ENCODE data around the gene TPPP. TPM values are rescaled to one million over a fixed set of nuclear protein-coding genes. Genes with fewer than 3 reads are reported as not detected.
"Not testable (repeated sequence)": the region's sequence is repeated elsewhere in the genome, so short reads cannot be mapped to it uniquely, and the experiment has no call there.

Gene TPPP
- total and polyA plus RNA-seq, 2 donors (not counting 3 experiments of a cell fraction or from before 2014, with no cell fraction given), result 0.04 to 0.09 TPM

DNA sequence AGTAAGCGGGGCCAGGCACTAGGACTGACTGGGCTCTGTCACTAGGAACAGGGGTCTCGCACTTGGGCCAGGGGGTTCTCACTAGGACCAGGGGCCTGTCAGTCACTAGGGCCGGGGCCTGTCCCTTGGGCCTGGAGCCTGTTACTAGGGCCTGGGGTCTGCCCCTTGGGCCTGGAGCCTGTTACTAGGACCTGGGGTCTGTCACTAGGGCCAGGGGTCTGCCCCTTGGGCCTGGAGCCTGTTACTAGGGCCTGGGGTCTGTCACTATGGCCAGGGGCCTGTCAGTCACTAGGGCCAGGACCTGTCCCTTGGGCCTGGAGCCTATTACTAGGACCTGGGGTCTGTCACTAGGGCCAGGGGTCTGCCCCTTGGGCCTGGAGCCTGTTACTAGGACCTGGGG is 10.9 kb downstream of the TPPP start:
- BruUV-seq (replicated peaks), result not testable (repeated sequence)

DNA sequence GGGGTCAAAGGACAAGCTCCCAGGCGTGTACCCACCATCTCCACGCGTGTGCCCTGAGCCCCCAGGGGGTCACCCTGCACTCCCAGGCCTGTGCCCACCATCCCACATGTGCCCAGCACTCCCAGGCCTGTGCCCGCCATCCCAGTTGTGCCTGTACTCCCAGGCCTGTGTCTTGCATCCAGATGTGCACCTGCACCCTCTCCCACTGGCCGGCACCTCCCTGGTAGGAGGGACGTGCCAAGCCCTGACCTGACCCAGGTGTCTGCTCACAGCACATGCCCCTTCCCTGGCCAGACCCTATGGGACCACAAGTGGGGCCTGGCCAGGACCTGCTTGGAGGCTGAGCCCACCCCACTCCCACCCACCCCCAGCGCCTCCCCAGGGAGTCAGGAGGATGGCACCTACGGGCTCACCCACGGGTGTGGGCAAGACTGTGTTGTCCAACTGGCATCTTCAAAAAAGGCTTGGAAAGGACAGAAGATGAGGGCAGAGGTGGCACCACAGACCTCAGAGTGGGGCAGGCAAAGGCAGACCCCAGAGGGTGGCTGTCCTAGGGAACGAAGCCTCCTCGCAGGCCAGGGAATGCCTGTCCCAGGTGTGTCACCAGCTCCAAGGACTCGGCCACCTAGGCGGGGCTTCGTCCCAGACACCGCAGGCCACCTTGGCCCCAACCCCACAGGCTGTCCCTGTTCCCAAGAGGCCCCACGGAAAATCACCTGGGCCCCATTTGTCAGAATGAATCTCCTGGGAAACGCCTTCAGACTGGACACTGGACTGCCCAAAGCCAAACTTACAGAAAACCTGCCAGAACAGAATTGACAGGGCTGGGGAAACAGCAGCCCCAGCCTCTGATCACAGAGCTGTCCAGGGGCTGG is 11.6 kb downstream of the TPPP start:
- not testable (repeated sequence) for H3K27ac ChIP-seq (ENCODE audit: insufficient read depth, low read depth, low read length); FAIRE-seq

More for the DNA sequence above, 10.9 kb downstream of the TPPP start:
- H3K4me3 ChIP-seq (replicated peaks in 1 of 3; ENCODE audit: insufficient read depth in 1 of 3, low read depth in 1 of 3, low read length in 3 of 3); H3K4me2 ChIP-seq (ENCODE audit: insufficient read depth, low read length); H3K9ac ChIP-seq (replicated peaks; ENCODE audit: extremely low read depth, insufficient read depth, low read length); H3K79me2 ChIP-seq (ENCODE audit: control insufficient read depth, insufficient read depth, low read length); FAIRE-seq; H2AFZ ChIP-seq (ENCODE audit: low read depth, low read length); H3K9me1 ChIP-seq (replicated peaks; ENCODE audit: control insufficient read depth, extremely low read depth, insufficient read depth, low read length); intact Hi-C loops (cut with micrococcal nuclease); H3K9me3 ChIP-seq (replicated peaks; ENCODE audit: control insufficient read depth, insufficient read depth, low read length); H3K4me1 ChIP-seq (ENCODE audit: control insufficient read depth, extremely low read depth, insufficient read depth, low read length); dilution Hi-C loops (cut with MboI; ENCODE audit: extremely low pct_ligation_motif_present, low sequenced_read_pairs); DNase-seq (ENCODE audit: low read depth, low spot score); CTCF ChIA-PET; H4K20me1 ChIP-seq (replicated peaks; ENCODE audit: control insufficient read depth, extremely low read depth, insufficient read depth, low read length); H3K36me3 ChIP-seq (ENCODE audit: control insufficient read depth in 2 of 2, extremely low read depth in 1 of 2, insufficient read depth in 2 of 2, low read length in 2 of 2); H3K27ac ChIP-seq (ENCODE audit: insufficient read depth, low read depth, low read length); POLR2A ChIA-PET; H3K27me3 ChIP-seq (ENCODE audit: control insufficient read depth in 2 of 2, insufficient read depth in 2 of 2, low read length in 2 of 2): not testable (repeated sequence)

DNA sequence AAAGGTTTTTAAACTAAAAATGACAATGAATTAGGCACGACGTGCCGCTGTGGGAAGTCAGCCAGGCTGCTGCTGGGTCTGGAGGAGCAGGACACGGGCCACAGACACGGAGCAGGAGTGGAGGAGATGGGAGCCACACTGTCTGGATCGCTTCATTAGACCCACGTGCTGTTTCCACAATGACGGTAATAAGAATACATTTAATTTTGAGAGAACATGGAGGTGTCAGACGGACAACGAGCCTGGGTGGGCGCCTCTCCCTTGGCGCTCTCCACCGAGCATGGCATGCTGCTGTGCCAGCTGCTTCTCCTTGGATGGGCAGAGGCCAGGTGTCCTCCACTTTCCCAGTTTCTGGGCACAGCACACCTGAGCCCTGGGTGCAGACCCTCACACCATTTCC is 12.3 kb downstream of the TPPP start:
- H3K27me3 ChIP-seq (ENCODE audit: control insufficient read depth in 2 of 2, insufficient read depth in 2 of 2, low read length in 2 of 2); CTCF ChIA-PET; dilution Hi-C loops (cut with MboI; ENCODE audit: extremely low pct_ligation_motif_present, low sequenced_read_pairs); H3K9me3 ChIP-seq (replicated peaks; ENCODE audit: control insufficient read depth, insufficient read depth, low read length); H3K9ac ChIP-seq (replicated peaks; ENCODE audit: extremely low read depth, insufficient read depth, low read length); H3K27ac ChIP-seq (ENCODE audit: insufficient read depth, low read depth, low read length); H2AFZ ChIP-seq (ENCODE audit: low read depth, low read length); H3K4me1 ChIP-seq (ENCODE audit: control insufficient read depth, extremely low read depth, insufficient read depth, low read length); POLR2A ChIA-PET; H3K4me3 ChIP-seq (replicated peaks in 1 of 3; ENCODE audit: insufficient read depth in 1 of 3, low read depth in 1 of 3, low read length in 3 of 3); H3K36me3 ChIP-seq (ENCODE audit: control insufficient read depth in 2 of 2, extremely low read depth in 1 of 2, insufficient read depth in 2 of 2, low read length in 2 of 2); FAIRE-seq; intact Hi-C loops (cut with micrococcal nuclease); DNase-seq (ENCODE audit: low read depth, low spot score); H3K9me1 ChIP-seq (replicated peaks; ENCODE audit: control insufficient read depth, extremely low read depth, insufficient read depth, low read length); H3K79me2 ChIP-seq (ENCODE audit: control insufficient read depth, insufficient read depth, low read length); H4K20me1 ChIP-seq (replicated peaks; ENCODE audit: control insufficient read depth, extremely low read depth, insufficient read depth, low read length); BruUV-seq (replicated peaks); H3K4me2 ChIP-seq (ENCODE audit: insufficient read depth, low read length): not testable (repeated sequence)

More for the DNA sequence above, 11.6 kb downstream of the TPPP start:
- BruUV-seq (replicated peaks); H3K4me1 ChIP-seq (ENCODE audit: control insufficient read depth, extremely low read depth, insufficient read depth, low read length); POLR2A ChIA-PET; H3K9ac ChIP-seq (replicated peaks; ENCODE audit: extremely low read depth, insufficient read depth, low read length); H4K20me1 ChIP-seq (replicated peaks; ENCODE audit: control insufficient read depth, extremely low read depth, insufficient read depth, low read length); dilution Hi-C loops (cut with MboI; ENCODE audit: extremely low pct_ligation_motif_present, low sequenced_read_pairs); H3K9me1 ChIP-seq (replicated peaks; ENCODE audit: control insufficient read depth, extremely low read depth, insufficient read depth, low read length); H3K9me3 ChIP-seq (replicated peaks; ENCODE audit: control insufficient read depth, insufficient read depth, low read length); DNase-seq (ENCODE audit: low read depth, low spot score); H3K27me3 ChIP-seq (ENCODE audit: control insufficient read depth in 2 of 2, insufficient read depth in 2 of 2, low read length in 2 of 2); intact Hi-C loops (cut with micrococcal nuclease); H2AFZ ChIP-seq (ENCODE audit: low read depth, low read length); H3K4me3 ChIP-seq (replicated peaks in 1 of 3; ENCODE audit: insufficient read depth in 1 of 3, low read depth in 1 of 3, low read length in 3 of 3); H3K79me2 ChIP-seq (ENCODE audit: control insufficient read depth, insufficient read depth, low read length); H3K4me2 ChIP-seq (ENCODE audit: insufficient read depth, low read length); CTCF ChIA-PET; H3K36me3 ChIP-seq (ENCODE audit: control insufficient read depth in 2 of 2, extremely low read depth in 1 of 2, insufficient read depth in 2 of 2, low read length in 2 of 2): not testable (repeated sequence)

DNA sequence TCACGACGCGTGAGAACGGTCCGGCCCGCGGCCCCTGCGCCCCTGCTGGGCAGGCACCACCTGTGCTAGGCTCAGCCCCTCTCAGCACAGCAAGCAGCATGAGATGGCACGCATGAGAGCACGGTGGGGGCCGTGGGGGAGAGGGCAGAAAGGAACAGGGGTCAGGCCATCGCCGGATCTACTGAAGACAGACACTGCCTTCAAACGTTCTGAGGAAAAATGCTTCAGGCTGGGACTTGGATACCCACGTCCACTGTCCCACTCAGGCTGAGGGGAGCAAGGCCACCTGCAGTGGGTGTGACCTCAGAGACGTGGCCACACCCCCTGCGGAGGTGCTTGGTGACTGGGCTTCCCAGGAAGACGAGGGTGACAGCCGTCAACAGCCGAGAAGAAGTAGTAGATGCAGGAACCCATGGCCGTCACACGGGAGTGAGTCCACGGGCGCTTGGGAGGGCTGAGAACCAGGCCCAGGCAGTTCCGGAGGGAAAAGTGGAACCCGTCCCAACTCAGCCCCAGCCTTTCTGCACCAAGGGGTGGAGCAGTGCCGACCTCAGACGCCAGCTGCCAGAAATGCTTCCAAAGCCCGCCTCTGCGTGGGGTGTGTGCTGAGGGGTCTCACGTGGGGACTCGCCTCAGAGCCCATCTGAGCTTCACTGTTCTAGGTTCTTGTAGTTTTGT is 12.9 kb downstream of the TPPP start:
- H3K27me3 ChIP-seq (ENCODE audit: control insufficient read depth in 2 of 2, insufficient read depth in 2 of 2, low read length in 2 of 2); POLR2A ChIA-PET; H3K36me3 ChIP-seq (ENCODE audit: control insufficient read depth in 2 of 2, extremely low read depth in 1 of 2, insufficient read depth in 2 of 2, low read length in 2 of 2); H4K20me1 ChIP-seq (replicated peaks; ENCODE audit: control insufficient read depth, extremely low read depth, insufficient read depth, low read length); dilution Hi-C loops (cut with MboI; ENCODE audit: extremely low pct_ligation_motif_present, low sequenced_read_pairs); FAIRE-seq; H2AFZ ChIP-seq (ENCODE audit: low read depth, low read length); H3K27ac ChIP-seq (ENCODE audit: insufficient read depth, low read depth, low read length); H3K79me2 ChIP-seq (ENCODE audit: control insufficient read depth, insufficient read depth, low read length); BruUV-seq (replicated peaks); intact Hi-C loops (cut with micrococcal nuclease); H3K9ac ChIP-seq (replicated peaks; ENCODE audit: extremely low read depth, insufficient read depth, low read length); H3K9me3 ChIP-seq (replicated peaks; ENCODE audit: control insufficient read depth, insufficient read depth, low read length); DNase-seq (ENCODE audit: low read depth, low spot score); H3K4me1 ChIP-seq (ENCODE audit: control insufficient read depth, extremely low read depth, insufficient read depth, low read length); H3K4me3 ChIP-seq (replicated peaks in 1 of 3; ENCODE audit: insufficient read depth in 1 of 3, low read depth in 1 of 3, low read length in 3 of 3); H3K4me2 ChIP-seq (ENCODE audit: insufficient read depth, low read length); CTCF ChIA-PET; H3K9me1 ChIP-seq (replicated peaks; ENCODE audit: control insufficient read depth, extremely low read depth, insufficient read depth, low read length): not testable (repeated sequence)
